ENCODE measurements around the gene HAUS3.

HAUS3 gene, protein sequence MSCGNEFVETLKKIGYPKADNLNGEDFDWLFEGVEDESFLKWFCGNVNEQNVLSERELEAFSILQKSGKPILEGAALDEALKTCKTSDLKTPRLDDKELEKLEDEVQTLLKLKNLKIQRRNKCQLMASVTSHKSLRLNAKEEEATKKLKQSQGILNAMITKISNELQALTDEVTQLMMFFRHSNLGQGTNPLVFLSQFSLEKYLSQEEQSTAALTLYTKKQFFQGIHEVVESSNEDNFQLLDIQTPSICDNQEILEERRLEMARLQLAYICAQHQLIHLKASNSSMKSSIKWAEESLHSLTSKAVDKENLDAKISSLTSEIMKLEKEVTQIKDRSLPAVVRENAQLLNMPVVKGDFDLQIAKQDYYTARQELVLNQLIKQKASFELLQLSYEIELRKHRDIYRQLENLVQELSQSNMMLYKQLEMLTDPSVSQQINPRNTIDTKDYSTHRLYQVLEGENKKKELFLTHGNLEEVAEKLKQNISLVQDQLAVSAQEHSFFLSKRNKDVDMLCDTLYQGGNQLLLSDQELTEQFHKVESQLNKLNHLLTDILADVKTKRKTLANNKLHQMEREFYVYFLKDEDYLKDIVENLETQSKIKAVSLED

DNA sequence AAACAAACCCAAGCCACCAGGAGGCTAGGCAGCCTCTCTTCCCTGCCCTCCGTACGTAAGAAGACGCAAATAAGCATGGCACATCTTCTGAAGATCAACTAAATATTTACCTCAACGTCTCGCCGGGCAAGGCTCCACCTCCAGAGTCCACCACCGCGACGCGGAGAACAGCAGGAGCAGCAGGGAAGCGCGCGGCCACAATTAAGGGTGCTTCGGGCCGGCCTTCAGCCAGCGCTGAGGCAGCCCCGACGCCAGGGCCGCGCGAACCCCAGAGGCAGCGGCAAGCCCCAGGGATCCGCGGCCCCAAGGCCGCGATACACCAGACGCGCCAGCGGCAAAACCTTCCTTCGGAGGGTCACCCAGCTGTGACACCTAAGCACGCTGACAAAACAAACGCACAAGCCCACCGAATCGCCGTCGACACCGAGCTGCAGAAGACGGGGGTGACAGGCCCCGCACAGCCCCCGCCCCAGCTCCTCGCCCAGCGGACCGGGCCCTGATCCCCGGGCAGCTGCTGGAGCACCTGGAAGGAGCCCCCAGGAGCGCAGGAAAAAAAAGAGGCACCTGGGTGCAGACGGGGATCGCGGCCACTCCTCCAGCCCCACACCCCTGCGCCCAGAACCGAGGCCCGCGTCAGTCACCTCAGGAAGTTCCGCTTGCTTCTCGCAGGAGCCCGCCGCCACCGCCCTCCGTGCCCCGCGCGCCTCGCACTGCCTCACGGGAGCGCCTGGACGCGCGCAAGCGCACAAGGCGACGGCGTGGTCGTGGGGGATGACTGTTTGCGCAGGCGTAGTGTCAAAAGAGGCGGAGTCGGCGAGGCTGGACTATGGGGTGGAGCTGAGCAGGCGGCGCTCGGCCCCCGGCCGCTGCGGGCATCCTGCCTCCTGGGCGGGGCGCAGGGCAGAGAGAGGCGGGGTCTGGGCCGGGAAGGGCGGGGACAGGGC, at the start of gene HAUS3, which contains the start of gene POLN:
Gene HAUS3, minus strand, starts transcription at position 712 of the 944 bp plus-strand sequence. CDS start 1,175 bp downstream, outside the sequence.
Gene POLN, minus strand, starts transcription at position 712 of the 944 bp plus-strand sequence. CDS start 12,890 bp downstream, outside the sequence.
- DNase-seq: peak; percentile 91

DNA sequence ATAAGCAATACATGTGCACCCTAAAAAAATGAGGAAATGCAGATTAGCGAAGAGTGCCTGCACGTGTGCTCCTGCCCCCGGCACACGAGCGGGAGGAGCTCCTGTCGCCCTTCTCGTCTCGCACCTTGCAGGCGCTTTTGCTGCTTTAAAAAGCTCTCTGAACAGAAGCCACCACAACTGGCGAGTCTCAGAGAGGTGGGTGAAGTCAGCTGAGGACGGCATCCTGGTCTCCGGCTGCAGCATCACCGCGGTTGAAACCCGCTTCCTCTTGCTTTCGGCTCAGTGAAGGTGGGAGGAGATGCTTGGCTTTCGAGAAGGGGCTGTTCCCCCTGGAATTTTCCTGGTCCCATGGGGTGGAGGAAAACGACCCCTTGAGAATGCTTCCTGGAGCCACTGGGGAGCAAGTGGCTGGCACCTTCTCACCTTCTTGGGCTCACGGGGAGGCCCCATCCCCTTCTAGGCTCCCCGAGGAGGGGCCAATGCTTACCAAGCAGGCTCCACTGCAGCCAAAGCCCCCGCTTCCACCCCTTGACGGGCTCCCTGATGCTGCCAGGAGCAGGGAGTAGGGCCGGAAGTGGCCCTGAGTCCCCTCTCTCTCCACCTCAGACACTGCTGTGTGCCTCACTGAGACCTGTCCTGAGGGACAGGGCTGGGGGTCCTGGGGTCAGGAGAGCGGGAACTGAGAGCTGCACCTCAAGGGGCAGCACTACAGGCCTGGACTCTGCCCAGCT, 49.2 kb upstream of the HAUS3 start:
- DNase-seq: no peak

DNA sequence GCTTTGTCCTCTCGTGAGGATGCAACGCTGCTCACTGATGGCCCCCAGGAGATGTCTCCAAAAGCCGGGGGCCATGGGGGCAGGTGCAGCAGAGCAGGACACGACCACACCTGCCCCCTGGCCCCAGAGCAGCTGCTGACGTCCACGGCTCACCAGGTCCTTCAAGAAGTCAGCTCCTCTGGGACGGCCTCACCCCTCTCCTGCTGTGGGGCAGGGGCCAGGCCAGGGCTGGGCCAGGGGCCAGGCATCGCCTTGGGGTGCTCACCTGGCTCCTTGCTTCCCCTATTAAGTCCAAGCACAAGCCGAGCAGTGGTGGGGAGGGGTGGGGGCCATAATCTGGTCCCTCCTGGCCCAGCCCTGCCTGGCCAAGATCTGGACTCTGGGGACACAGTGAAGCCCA, 48.6 kb upstream of the HAUS3 start:
- DNase-seq: no peak

DNA sequence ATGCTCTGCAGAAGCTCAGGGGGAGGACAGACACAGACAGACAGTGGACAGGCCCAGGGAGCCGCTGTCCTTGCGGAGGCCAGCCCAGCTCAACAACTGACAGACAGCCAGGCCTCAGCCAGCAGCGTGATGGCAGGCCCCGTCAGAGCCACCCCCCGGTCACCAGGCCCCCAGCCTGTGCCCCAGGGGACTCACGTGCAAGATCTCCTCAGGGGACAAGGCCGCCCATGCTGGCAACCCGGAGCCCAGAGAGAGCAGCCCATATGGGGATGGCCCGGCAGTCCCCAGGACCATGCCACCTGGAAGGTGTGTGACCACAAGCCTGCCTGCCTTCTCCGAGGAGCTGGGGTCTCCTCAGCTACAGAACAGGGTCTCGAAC, 48.0 kb upstream of the HAUS3 start:
- DNase-seq: no peak

DNA sequence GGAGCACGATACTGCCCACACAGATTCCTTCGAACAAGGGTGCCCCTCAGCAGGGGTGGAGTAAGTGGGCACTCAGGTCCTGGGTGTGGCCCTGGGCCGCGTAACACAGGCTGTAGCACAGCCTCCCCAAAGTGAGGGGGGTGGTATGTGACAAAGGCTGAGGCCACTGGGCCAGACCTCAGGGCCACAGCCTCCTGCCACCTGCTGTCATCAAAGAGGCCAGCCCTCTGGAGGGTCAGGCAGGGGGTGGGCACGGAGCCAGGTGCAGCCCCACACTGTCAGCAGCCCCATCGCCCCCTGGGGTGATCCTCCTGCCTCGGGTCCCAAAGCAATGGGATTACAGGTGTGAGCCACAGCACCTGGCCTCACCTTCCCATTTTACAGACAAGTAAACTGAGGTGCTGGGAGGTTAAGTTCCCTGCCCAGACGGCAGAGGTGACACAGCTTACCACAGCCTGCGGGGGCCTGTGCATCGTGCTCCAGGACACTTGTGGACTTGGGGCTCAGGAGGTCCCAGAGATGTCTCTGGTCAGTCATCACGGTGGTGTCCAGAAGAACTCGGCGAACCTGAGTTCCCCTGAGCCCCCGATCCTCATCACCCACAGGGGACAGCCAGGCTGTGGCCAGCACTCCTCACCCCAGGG, 47.5 kb upstream of the HAUS3 start:
- DNase-seq: no peak

DNA sequence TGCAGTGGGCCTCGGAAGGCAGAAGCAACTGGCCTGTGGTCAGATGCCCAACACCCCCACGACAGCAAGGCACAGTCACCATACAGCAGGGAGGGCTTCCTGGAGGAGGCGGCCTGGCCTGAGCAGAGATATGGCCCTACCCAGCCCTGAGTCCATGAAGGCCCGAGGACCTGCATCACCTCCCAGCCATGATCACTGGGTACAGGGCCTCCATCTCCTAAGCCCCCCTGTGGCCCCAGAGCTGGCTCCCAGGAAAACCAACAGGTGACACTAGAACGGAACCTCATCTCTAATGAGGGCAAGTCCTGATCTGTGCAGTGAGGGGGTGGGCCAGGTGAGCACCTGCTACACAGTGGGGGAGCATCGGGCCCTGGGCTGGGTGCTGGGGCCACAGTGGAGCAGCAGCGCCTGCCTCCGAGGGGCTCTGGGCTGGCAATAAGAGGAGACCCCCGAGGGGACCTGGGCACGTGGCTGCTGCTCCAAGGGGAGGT, 46.2 kb upstream of the HAUS3 start:
- no peak for DNase-seq

DNA sequence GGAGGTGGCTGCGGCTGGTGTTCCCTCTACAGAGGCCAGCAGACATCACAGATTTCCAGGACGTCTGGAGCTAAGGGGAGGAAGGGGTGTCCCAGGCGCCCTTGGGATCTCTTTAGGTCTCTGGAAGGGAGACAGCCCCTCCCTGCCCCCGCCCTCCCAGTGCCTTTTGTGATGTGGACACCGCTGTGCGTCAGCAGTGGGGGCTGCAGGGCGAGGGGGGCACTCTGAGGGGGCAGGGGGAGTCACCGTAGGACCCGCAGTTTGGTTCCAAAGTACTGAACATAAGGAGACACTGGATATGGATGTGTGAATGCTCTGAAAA, 45.6 kb upstream of the HAUS3 start:
- DNase-seq: no peak

DNA sequence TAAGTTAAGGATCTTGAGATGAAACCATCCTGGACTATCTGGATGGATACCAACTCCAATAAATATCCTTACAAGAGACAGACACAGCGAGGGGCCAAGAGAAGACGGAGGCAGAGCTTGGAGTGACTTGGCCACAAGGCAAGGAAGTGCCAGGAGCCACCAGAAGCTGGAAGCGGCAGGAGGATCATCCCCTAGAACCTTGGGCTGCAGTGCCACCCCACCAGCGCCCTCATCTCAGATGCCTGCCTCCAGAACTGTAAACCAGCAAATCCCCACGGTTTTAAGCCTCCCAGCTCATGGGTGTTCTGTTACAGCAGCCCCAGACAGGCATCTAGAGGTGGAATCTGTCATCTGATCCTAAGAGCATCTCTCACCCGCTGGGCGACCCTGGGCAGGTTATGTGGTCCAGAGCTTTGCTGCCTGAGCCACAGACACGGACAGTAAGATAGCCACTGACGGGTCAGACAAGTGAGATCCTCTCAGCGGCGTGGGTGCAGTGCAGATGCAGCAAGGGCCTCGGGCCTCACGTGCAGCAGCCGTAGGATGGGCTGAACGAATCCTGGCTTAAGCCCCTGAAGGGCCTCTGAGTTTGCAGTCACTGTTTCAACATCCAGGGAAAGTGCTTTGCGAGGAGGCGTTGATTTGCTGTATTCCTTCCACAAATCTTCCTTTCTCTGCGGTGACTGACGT, 45.1 kb upstream of the HAUS3 start:
- no peak for DNase-seq

DNA sequence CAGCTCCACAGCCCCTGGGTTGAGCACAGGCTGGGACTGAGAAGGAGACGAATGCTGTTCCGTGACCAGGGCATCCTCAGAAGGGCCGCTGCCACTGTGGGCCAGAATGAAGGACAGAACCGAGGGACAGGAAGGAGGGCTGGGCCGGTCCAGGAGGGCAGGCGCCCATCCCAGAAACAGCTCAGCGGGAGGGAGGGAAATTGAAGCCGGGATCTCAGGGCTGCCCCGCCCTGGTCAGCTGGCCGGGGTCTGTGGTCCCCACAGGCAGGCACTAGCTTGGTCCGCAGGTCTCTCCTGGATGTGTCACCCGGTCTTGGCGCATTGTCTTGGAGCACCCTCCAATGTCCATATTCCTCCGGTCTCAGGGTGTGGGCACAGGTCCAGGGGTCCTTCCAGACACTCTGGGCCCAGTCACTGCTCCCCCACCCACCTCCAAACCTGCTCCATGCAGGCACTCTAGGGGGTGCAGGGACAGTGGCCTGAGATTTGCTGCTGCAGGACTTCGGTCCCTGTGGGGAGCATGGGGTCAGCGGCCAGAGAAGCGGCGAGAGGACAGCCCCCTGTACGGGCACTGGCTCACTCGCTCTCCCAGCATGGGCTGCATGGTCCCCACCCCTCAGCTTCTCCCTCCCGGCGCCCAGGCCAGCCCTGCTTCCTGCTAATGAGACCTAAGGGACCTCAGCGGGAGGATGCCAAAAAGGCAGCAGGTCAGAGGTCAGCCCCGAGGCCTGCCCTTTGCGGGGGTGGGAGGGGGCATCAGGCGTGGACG, 43.9 kb upstream of the HAUS3 start:
- no peak for DNase-seq

DNA sequence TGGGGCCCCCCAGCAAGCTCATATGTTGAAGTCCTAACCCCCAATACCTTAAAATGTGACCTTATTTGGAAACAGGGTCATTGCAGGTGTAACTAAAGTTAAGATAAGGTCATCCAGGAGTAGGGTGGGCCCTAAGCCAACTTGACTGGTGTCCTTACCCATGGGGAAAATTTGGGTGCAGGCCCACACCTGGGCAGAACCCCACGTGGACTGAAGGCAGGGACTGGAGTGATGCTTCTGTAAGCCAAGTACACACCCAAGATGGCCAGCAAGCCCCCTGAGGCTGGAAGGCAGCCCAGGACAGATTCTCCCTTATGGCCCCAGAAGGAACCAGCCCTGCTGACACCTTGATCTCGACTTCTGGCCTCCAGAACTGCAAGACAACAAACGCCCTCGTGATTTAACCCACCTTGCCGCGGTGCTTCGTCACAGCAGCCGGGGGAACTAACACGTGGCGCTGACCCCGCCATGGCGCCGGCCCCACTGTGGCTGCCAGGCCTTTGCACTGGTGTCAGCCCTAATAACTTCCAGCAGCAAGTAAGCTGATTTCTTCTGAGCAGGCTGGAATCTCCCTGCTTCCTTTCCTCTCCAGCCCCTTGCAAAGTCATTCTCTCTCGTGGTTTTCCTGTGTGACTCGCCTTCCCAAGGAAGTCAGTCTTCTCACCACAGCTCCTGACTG, 43.2 kb upstream of the HAUS3 start:
- DNase-seq: no peak

DNA sequence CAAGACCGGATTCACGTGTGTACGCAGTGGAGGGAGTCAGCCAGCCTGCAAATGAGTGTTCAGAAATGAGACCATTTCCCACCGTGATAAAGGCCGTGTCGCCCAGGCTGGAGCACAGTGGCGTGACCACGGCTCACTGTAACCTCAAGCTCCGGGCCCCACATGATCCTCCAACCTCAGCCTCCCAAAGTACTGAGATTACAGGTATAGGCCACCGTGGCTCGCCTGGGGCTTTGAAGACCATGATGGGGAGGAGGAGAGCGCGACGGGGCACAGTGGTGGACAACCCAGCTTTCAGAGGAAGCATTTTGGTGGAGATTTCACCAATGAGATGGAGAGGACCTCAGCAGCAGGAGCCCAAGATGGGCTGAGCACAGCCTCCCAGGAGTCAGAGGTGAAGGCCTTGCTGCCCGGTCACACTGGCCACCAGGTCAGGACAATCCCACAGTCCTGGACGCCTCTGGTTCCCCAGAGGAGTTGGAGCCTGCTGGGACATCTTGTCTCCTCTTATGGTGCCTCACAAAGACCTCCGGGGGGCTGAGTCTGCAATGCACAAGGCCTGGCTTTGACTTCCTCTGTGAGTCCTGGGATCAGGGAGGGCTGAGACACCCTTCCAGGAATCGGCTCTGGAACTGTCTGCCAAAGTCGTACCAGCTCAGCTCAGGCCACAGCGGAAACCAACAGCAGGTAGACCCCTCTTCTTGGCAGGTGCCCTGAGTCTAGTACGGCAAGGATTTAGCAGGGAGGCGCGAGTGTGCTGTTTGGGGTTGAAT, 42.4 kb upstream of the HAUS3 start:
- DNase-seq: no peak

DNA sequence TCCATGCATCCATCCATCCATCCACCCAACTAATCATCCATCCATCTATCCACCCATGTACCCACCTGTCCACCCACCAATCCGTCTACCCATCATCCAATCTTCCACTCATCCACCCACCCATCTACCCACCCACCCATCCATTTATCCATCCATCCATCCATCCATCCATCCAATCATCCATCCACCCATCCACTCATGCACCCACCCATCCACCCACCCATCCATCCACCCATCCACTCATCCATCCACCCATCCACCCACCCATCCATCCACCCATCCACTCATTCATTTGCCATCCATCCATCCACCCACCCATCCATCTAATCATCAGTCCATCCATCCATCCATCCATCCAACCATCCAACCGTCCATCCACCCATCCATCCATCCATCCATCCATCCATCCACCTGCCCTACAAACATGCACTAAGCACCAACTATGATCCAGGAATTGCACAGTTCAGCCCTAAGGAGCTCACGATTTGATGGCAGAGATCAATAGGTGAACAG, 41.3 kb upstream of the HAUS3 start:
- no peak for DNase-seq

DNA sequence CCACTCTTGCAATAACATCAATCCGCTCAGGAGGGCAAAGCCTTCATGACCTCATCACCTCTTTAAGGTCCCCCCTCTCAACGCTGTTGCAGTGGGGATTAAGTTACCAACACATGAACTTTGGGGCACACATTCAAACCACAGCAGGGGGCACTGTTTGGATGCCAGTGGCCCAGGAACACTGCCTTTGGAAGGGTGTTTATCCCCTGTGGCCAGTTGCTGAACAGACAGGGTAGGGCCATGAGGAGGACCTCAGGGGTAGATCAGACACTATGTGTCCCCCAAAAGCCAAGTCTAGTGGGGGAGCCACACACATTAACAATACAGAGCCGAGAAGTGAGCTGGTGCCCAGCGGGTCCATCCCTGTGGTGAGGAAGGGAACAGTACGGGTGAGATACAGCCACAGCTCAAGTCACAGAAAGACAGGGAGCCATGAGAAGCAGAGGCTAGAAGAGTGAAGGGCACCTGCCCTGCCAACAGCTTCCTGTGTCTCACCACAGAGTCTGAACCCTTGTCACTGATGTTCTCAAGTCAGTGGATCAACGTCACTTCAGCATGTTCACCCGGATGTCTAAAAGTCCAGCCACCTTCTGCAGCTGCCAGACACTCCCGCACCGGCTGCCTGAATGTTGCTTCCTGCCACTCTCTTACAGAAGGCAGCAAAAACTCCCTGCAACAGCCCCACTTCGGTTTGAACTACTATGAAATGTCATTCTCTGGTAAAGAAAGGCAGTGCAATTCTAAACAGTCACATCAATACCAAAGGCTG, 39.8 kb upstream of the HAUS3 start:
- DNase-seq: no peak

DNA sequence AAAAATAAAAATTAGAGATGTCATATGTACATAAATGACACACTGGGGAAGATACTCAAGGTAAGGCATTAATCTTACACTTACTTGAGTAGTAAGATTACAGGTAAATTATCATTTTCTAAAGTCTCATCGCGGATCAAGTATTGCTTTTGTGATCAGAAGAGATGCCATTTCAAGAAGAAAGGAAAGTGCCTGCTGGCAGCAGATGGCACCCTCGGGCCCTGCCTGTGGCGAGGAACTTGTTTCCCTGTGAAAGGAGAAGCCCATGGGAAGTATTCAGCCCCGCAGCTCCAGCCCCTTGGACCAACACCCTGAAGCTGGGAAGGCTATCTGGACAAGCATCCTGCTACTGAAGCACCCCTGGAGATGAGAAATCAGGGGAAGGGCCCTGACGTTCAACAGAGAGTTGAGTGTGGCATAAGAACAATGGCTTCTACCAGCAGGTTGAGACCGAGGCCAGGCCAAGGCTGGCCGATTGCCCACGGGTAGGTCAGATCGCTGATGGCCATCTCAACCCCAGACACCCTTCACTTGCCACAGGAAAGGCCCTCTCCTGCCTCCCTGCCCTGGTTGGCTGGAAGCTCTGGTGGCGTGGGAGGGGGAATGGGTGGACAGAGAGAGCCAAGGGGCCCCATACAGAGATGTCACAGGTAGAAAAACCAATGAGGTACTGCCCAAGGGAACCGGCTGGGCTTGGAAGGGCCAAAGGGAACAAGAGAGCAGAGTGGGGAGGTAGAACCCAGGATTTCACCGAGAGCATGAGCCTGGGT, 38.8 kb upstream of the HAUS3 start:
- DNase-seq: no peak

DNA sequence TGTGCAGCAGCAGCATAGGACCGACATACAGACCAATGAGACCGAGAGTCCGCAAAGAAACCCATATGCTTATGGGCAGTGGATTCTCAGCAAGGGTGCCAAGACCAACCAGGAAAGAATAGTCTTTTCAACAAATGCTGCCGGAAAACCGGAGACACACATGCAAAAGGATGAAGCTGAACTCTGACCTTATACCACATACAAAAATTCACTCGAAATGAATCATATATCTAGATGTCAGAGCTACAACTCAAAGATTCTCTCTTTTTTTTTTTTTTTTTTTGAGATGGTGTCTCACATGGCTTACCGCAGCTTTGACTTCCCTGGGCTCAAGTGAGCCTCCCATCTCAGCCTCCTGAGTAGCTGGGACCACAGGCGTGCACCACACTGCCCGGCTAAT, 36.0 kb upstream of the HAUS3 start:
- DNase-seq: no peak

DNA sequence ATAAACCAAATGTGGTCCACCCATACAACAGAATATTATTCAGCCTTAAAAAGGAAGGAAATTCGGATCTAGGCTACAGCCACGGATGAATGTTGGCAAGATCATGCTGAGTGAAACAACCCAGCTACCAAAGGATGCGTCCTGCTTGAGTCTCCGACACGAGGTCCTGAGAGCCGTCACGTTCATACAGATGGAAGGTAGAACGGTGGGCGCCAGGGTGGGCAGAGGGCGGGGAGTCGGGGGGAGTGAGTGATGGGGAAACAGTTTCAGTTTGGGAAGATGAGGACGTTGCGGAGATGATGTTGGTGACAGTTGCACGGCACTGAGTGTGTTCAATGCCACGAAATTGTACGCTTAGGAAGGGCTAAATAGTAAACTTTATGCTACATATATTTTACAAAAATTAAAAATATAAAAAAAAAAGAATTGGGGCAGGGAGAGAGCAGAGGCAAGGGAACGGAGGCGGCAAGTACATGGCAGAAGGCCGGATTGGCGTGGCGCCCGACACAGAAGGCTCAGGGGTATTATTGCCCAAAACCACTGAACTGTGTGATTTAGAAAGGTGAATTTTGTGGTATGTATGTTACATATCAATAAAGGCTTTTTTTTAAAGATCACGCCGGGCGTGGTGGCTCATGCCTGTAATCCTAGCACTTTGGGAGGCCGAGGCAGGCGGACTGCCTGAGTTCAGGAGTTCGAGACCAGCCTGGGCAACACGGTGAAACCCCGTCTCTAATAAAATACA, 34.8 kb upstream of the HAUS3 start:
- no peak for DNase-seq
